Right lobe of liver (tissue), 4 donors: ENCODE data around the gene RBM15.

Experiments used
- POLR2A ChIP-seq: fragments of 450-650 bp; IDR thresholded peaks from one replicate; pipeline ENCODE4 v1.6.1; 2017; ENCODE audit warnings: antibody characterized with exemption, mild to moderate bottlenecking
- TF ChIP-seq, protein P1 (sequence below), 4 donors: fragments of 200-600 bp in 3 of 4; fragments of 450-650 bp in 1 of 4; IDR thresholded peaks; one replicate each; pipeline versions ENCODE4 v1.5.1 to v1.8.0; 2016 to 2022; ENCODE audit warnings: antibody characterized with exemption in 4 of 4, mild to moderate bottlenecking in 2 of 4
- donor health status: DM: no; HTN: no; CAD: no.
- donor health status: DM: no; HTN: no; CAD: no.
- donor health status: DM: no; HTN: yes; CAD: no.

GRCh38 chr1:110390692-110391245, 51.6 kb downstream of the RBM15 start, which contains the start of gene SLC16A4:
- TF ChIP-seq, protein P1, sequence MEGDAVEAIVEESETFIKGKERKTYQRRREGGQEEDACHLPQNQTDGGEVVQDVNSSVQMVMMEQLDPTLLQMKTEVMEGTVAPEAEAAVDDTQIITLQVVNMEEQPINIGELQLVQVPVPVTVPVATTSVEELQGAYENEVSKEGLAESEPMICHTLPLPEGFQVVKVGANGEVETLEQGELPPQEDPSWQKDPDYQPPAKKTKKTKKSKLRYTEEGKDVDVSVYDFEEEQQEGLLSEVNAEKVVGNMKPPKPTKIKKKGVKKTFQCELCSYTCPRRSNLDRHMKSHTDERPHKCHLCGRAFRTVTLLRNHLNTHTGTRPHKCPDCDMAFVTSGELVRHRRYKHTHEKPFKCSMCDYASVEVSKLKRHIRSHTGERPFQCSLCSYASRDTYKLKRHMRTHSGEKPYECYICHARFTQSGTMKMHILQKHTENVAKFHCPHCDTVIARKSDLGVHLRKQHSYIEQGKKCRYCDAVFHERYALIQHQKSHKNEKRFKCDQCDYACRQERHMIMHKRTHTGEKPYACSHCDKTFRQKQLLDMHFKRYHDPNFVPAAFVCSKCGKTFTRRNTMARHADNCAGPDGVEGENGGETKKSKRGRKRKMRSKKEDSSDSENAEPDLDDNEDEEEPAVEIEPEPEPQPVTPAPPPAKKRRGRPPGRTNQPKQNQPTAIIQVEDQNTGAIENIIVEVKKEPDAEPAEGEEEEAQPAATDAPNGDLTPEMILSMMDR (IDR thresholded peaks at IDR 0.05), result no peak
- TF ChIP-seq POLR2A, result no peak
